Measurements from ENCODE around the gene HAUS6.
A peak's percentile ranks its signal among the peaks of the same experiment; 100 is the strongest.
"Not testable (repeated sequence)": the region's sequence is repeated elsewhere in the genome, so short reads cannot be mapped to it uniquely, and the experiment has no call there.

The HAUS6 gene, protein sequence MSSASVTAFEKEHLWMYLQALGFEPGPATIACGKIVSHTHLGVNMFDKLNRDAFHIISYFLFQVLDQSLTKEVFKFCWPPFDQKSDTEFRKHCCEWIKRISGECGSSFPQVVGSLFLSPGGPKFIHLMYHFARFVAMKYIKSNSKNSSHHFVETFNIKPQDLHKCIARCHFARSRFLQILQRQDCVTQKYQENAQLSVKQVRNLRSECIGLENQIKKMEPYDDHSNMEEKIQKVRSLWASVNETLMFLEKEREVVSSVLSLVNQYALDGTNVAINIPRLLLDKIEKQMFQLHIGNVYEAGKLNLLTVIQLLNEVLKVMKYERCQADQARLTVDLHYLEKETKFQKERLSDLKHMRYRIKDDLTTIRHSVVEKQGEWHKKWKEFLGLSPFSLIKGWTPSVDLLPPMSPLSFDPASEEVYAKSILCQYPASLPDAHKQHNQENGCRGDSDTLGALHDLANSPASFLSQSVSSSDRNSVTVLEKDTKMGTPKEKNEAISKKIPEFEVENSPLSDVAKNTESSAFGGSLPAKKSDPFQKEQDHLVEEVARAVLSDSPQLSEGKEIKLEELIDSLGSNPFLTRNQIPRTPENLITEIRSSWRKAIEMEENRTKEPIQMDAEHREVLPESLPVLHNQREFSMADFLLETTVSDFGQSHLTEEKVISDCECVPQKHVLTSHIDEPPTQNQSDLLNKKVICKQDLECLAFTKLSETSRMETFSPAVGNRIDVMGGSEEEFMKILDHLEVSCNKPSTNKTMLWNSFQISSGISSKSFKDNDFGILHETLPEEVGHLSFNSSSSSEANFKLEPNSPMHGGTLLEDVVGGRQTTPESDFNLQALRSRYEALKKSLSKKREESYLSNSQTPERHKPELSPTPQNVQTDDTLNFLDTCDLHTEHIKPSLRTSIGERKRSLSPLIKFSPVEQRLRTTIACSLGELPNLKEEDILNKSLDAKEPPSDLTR

DNA sequence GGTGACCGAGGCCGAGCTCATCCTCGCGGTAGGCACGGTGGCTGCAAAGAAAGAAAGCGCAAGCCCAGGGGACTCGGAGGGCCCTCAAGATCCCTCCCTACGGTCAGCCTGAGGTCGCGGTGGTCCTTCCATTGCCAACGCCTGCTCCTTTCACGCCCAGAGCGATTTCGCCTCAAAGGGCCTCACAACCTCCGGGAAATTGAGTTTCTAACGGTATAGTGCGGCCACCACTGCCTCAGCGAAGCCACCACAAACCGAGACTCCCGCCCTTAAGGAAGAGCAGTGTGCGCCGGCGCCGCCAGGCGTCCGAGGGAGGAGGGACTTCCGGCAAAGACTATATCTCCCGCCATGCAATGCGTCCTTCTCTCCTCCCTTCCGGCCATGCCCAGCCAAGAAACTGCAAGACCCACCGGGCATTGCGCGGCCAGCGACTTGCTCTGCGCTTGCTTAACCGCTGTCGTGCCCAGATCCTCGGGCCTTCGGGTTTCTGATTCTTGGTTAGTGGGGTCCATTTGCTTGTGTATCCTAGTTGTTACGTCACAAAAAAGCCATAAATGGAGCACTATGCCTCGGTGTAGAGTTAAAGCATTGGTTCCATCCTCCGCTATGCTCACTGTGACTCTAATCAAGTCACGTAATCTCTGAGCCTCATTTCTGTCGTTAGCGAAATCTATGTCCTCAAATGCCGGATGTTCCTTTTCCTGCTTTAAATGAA, at the start of gene HAUS6:
HAUS6 (minus strand) TSS at position 274 of the 715 bp plus-strand sequence; CDS start at position 21, 253 bp downstream.
- peak; percentile 86 for DNase-seq

DNA sequence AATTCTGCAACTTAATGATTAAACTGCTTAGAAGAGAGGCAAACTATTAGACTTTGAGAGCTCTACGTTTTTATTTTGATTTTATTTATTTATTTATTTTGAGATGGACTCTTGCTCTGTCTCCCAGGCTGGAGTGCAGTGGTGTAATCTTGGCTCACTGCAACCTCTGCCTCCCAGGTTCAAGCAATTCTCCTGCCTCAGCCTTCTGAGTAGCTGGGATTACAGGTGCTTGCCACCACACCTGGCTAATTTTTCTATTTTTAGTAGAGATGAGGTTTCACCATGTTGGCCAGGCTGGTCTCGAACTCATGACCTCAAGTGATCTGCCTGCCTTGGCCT, 49.4 kb upstream of the HAUS6 start:
- DNase-seq, result not testable (repeated sequence)

DNA sequence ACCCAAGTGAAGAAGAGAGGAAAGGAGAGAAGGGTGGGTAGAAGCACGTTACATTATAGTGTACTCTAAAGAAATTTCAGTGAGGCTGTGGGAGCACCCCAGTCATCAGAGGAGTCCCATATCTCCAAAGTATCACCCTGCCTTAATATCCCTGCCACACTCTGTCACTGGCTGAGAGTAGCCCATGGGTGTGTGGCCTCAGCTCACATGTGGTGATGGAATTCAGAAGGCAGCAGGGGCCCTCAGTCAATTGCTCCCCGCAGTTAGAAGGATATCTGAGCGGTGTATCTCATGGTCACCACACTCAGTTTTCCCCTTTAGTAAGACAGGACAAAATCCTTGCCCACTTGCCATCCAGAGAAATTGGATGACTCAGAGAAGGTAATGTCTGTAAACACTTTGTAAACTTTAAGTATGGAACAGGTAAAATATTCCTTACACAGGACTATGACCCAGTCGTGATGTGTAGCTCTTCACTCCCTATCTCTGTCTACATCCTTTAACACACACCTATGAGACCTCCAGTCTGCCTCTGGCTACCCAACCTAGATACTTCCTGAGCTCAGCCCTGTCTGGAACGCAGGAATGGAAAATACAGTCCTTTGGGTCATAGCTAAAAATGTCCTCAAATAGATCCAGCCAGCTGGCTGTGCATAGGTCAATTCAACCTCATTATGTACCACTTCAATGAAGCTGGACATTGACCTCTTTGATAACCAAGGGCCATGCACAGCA, 48.9 kb upstream of the HAUS6 start:
- no peak for DNase-seq

DNA sequence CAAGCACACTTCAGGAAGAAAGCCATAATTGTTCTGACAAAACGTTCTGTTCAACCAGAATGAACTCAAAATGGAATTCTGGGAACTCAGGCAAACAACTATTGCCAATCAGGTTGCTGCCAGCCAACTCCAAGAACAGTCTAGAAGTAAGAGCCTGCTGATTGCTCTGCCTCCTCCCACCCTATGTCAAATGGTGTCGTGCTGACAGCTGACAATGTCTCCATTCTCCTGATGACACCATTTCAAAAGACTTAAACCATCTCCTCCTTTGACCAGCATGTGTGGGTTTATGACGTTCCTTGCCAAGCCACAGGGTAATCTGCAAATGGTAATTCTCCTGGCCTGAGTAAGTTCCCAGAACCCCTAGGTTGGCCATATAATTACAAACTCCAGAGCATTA, 46.5 kb upstream of the HAUS6 start:
- DNase-seq, result no peak

DNA sequence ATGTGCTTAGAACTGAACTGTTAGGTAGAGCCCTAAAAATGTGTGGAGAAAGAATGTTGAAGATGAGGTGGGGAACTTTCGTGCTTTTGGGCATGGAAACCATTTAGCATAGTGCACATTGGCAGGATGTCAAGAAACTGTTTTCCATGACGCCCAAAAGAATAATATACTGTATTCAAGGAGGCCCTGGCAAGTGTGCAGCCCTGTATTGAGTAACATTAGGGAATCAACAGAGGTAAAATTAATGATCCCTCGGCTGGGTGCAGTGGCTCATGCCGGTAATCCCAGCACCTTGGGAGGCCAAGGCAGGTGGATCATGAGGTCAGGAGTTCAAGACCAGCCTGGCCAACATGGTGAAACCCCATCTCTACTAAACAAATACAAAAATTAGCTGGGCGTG, 45.5 kb upstream of the HAUS6 start:
- DNase-seq, result no peak

DNA sequence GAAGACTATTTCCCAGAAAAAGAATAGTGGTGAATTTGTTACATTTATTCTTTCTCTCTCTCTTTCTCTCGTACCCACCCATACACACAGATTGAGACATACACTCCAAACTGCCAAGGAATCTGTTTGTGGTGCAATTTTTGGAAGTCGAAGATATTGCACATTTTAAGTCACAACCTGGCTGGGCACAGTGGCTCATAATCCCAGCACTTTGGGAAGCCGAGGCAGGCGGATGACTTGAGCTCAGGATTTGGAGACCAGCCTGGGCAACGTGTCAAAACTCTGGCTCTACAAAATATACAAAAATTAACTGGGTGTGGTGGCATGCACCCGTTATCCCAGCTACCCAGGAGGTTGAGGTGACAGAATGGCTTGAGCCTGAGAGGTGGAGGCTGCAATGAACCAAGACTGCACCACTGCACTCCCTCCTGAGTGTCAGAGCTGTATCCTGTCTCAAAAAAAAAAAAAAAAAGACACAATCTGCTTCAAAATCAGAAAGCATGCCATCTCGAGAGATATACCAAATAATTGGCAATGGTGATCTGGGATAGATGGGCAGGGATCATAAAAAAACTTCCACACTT, 43.8 kb upstream of the HAUS6 start:
- DNase-seq, result no peak

DNA sequence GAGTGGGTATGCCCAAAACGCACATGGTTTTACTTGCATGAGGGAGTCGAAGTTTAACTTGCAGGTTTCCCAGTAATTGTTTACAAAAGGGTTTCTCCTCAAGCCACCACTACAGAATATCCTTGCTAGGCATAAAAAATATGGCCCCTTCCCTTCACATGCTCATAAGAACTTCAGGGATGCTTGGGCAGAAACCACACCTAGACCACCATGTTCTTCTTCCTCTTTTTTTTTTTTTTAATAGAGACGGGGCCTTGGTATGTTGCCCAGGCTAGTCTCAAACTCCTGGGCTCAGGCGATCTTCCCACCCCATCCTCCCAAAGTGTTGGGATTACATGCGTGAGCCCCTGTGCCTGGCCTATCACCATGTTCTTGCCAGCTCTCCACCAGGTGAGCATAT, 43.2 kb upstream of the HAUS6 start:
- no peak for DNase-seq

DNA sequence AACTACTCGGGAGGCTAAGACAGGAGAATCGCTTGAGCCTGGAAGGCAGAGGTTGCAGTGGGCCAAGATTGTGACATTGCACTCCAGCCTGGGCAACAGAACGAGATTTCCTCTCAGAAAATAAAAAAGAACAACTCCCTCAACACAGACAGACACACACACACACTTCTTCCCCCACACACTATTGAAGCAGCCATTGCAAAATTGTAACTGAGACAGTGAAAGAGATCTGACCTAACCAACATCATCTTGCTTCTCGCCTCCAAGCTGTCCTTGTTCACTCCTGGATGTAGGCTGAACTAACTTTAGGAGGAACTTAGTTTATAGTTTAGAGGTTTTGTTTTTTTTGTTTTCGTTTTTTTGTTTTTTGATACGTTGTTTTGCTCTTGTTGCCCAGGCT, 37.6 kb upstream of the HAUS6 start:
- DNase-seq, result no peak

DNA sequence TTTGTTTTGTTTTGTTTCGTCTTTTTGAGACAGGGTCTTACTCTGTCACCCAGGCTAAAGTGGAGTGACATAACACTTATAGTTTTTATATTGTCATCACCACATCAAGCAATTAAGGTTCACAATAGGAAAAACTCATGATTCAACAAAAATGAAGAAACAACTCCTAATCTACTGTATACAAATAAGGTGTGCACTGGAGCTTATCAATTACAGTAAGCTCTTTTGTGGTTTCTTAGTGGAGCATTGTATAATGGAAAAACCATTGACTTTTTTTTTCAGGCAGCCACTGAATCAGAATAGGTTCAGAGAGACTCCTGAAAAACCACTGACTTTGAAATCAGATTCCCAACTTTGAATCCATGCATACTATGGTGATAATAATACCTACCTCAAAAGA, 35.4 kb upstream of the HAUS6 start:
- DNase-seq, result no peak

DNA sequence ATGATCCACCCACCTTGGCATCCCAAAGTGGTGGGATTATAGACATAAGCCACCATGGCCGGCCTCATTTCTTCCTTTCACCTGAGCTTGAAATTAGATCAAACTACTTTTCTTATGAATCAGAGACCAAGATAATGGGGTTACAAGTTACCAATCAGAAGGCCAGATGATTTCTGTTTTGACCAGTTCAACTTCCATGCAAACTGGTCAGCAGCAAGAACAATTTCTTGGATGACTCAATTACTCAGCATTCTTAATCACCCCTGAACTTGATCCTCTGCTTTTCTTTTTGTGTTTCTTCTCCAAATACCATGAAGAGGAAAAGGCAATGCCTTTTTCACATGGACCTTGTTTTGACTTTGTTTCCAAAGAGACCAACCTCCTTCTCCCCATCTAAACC, 34.6 kb upstream of the HAUS6 start:
- DNase-seq, result no peak

DNA sequence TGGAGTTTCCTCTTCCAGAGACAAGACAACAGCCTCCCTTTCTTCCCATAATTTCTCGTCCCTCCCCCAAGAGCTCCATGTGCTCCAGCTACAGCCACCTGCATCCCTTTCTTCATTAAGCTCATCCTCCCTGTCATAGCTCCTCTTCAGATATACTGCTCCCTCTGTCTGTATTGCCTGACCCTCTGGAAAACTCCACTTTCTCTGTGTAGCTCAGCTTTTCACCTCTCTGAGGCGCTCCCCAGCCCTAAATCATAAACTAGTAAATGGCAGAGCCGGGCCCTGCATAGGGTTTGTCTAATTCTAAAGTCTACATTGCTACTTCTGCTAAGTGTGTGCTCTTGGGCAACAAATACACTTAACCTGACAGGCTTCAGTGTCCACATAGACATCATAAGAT, 33.4 kb upstream of the HAUS6 start:
- DNase-seq, result no peak

DNA sequence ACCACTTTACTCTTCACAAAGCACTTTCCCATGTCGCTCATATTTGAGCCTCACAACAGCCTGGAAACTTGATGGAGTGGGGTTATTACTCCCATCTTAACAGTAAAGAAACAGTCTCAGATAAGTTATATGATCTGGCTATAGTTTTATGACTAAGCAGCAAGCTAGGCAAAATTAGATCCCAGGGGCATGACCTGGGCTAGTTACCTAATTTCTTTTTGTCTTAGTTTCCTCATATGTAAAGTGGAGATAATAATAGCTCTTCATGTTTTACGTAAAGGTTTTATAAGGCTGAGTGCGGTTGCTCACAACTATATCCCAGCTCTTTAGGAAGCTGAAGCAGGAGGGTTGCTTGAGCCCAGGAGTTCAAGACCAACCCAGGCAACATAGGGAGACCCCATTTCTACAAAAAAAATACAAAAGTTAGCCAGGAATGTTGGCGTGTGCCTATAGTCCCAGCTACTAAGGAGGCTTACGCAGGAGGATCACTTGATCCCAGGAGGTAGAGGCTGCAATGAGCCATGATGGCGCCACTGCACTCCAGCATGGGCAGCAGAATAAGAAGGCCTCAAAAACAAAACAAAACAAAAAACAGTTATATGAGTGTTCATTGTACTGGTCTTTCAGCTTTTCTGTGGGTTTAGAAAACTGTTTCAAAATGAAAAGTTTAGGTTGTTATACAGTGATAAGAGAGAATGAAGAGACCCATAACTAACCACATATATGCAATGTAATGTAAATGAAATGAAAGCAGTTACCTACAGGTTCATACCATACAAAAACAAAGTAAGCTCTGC, 31.0 kb upstream of the HAUS6 start:
- no peak for DNase-seq

DNA sequence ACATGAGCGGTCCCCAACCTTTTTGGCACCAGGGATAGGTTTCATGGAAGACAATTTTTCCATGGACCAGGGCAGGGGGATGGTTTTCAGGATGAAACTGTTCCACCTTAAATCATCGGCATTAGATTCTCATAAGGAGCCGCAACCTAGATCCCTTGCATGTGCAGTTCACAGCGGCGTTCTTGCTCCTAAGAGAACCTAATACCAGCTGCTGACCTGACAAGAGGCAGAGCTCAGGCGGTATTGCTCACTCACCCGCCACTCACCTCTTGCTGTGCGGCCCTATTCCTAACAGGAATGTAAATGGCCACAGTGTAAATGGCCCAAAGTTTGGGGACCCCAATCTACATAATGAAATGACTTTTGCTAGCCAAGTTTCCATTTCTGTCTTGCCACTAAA, 27.7 kb upstream of the HAUS6 start:
- no peak for DNase-seq

DNA sequence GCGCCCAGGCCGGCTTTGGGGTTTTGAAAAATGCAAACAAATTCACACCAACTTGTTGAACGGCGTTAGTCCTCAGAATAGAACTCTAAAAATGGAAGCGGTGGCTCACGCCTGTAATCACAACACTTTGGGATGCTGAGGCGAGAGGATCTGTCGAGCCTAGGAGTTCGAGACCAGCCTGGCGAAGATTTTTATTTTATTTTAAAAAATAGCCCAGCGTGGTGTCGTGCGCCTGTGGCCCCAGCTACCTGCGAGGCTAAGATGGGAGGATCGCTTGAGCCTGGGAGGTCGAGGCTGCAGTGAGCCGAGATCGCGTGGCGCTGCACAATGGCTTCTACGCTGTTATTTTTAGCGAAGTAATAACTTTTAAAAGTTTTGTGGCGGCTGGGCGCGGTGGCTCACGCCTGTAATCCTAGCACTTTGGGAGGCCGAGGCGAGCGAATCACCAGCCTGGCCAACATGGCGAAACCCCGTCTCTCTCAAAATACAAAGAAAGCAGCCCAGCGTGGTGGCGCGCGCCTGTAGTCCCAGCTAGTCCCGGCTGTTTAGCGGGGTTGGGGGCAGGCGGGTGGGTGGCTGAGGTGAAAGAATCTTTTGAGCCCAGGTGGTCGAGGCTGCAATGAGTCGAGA, 25.3 kb upstream of the HAUS6 start:
- DNase-seq, result no peak

DNA sequence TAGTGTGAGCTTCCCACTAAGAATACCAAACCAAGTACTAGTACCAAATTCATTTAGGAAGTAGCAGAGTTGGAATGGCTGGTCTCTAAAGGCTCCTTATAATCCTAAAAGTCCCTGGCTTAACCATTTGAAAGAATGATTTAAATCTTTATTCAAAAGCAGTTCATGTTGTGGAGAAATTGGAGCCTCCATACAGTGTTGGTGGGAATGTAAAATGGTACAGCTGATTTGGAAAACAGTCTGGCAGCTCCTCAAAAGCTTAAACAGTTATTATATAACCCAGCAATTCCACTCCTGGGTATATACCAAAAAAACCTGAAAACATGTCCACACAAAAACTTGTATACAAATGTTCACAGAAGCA, 21.7 kb upstream of the HAUS6 start:
- DNase-seq, result no peak

DNA sequence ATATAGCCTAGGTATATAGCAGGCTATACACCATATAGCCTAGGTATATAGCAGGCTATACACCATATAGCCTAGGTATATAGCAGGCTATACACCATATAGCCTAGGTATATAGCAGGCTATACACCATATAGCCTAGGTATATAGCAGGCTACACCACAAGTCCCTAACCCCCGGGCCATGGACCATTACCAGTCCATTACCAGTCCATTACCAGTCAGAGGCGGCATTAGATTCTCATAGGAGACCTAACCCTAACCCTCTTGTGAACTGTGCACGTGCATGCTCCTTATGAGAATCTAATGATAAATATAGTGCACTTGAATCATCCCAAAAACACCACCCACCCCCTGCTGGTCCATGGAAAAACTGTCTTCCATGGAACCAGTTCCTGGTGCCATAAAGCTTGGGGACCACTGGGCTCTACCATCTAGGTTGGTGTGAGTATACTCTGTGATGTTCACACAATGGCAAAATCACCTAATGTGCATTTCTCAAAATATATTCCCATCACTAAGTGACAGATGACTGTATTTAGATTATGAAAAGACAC, 19.9 kb upstream of the HAUS6 start:
- no peak for DNase-seq

DNA sequence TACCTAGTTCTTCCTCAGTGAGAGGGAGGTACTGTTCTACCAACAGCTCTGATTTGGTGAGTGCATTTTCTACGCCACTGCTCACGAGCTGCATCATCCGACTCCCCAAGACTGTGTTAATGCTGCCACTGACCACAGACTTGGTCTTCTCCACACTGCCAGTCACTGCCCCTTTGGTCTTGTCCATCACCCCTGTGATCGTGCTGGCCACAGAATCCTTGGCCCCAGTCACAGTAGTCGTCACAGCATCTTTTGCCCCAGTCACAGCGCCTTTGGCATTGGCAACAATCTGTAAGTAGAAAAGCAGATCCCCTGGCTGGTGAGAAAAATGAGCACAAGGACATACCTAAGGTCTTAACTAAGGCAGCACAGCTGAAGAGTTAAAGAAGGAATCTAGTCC, 18.2 kb upstream of the HAUS6 start:
- DNase-seq, result no peak

DNA sequence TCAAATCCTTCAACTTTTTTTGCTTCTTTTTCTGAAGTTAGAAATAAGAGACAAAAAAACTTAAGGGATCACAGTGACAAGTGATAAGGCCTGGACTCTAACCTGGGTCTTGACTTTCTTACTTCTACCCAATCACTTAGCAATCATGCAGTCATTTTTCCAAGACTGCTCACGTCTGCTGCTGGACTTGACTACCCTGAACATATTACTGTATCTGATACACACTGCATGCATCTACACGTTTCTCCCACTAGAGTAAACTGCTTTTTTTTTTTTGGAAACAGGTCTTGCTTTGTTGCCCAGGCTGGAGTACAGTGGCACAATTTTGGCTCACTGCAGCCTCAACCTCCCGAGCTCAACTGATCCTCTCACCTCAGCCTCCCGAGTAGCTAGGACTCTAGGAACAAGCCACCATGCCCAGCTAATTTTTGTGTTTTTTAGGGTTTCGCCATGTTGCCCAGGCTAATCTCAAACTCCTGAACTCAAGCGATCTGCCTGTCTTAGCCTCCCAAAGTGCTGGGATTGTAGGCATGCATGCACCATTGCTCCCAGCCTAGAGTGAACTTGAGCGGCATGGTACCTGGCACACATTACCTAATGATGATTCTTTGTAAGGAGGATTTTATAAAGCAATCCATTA, 17.2 kb upstream of the HAUS6 start:
- DNase-seq, result no peak

DNA sequence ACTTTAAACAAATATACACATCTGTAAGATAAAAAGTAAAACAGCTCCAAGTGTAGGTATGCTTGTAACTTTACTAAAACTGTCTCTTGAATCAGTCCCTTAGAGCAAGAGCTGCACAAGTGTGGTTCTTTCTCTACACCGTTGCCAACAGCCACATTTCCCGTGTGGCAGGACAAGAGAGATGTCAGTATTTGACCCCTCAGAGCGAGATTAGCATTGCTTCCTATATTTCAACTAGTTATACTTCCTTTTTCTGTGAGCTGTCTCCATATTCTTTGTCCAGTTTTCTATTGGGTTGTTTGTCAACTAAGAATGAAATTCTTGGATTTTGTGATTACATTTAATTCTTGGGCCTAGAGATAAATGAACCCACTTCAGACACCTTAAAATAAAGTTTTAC, 16.5 kb upstream of the HAUS6 start:
- no peak for DNase-seq

DNA sequence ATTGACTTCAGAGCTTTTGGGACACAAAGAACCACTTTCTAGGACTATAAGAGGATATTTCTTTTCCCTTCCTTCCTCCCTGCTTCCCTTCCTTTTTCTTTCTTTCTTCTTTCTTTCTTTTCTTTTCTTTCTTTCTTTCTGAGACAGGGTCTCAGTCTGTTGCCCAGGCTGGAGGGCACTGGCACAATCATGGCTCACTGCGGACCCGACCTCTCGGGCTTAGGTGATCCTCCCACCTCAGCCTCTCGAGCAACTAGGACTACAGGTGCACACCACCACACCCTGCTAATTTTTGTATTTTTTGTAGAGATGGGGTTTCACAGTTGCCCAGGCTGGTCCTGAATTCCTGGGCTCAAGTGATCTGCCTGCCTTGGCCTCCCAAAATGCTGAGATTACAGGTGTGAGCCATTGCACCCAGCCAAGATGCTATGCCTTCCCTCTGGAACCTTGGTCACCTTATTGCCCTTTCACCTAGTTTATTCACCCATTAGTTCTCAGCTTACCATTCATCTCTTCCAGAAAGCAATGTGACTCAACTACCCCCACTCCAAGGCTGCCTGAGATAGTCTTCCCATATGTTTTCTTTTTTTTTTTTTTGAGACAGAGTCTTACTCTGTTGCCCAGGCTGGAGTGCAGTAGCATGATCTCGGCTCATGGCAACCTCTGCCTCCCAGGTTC, 14.5 kb upstream of the HAUS6 start:
- no peak for DNase-seq
